Smooth muscle cell (in vitro differentiated cells): ENCODE results near the gene COL19A1. TPM values are rescaled to one million over a fixed set of nuclear protein-coding genes. Genes with fewer than 3 reads are reported as not detected.

ENCODE experiments used
- DNase-seq: peaks from one replicate; lab custom pipeline; 2025; ENCODE audit not compliant: unreplicated experiment; lab: John Stamatoyannopoulos, UW
- H2AFZ ChIP-seq: fragments of 200-600 bp; sonication (generic); 2 replicates; pipeline ENCODE4 v1.6.0; 2016; ENCODE audit warnings: antibody characterized with exemption, low read depth, mild to moderate bottlenecking
- H3F3A ChIP-seq: fragments of 200-600 bp; sonication (generic); 2 replicates; pipeline ENCODE4 v1.6.0; 2017; ENCODE audit warnings: antibody characterized with exemption, low read depth
- H3K27ac ChIP-seq: fragments of 200-600 bp; sonication (generic); 2 replicates; pipeline ENCODE4 v1.5.1; 2016; ENCODE audit warnings: low read depth, mild to moderate bottlenecking
- H3K27me3 ChIP-seq: fragments of 200-600 bp; sonication (generic); 2 replicates; pipeline ENCODE4 v1.6.1; 2016; ENCODE audit warnings: low read depth, mild to moderate bottlenecking
- H3K36me3 ChIP-seq: fragments of 200-600 bp; sonication (generic); 2 replicates; pipeline ENCODE4 v1.5.1; 2016; ENCODE audit warnings: low read depth
- H3K4me1 ChIP-seq: fragments of 200-600 bp; sonication (generic); 2 replicates; pipeline ENCODE4 v1.5.1; 2016; ENCODE audit warnings: low read depth
- H3K4me2 ChIP-seq: fragments of 200-600 bp; sonication (generic); 2 replicates; pipeline ENCODE4 v1.6.0; 2016; ENCODE audit warnings: mild to moderate bottlenecking
- H3K4me3 ChIP-seq: fragments of 200-600 bp; sonication (generic); 2 replicates; pipeline ENCODE4 v1.5.1; 2016; ENCODE audit warnings: mild to moderate bottlenecking
- H3K79me2 ChIP-seq: fragments of 200-600 bp; sonication (generic); 2 replicates; pipeline ENCODE4 v1.6.0; 2016; ENCODE audit warnings: low read depth, mild to moderate bottlenecking
- H3K9ac ChIP-seq: fragments of 200-600 bp; sonication (generic); 2 replicates; pipeline ENCODE4 v1.6.0; 2016; ENCODE audit warnings: low read depth
- H3K9me3 ChIP-seq: fragments of 200-600 bp; sonication (generic); replicated peaks from 2 replicates; pipeline ENCODE4 v1.5.1; 2016; ENCODE audit warnings: low read depth
- H4K20me1 ChIP-seq: fragments of 200-600 bp; sonication (generic); 2 replicates; pipeline ENCODE4 v1.6.0; 2016; ENCODE audit warnings: low read depth
- CTCF ChIP-seq: fragments of 200-600 bp; sonication (generic); IDR thresholded peaks from 2 replicates; pipeline ENCODE4 v1.5.1; 2017; ENCODE audit warnings: borderline replicate concordance, mild to moderate bottlenecking, antibody characterized with exemption; ENCODE audit not compliant: insufficient read depth, poor library complexity, severe bottlenecking
- WGBS: methylation state at CpG from one replicate; pipeline ENCODE4 v1.1.7; 2016; ENCODE audit warnings: low lambda C conversion rate; 5-methylcytosine and 5-hydroxymethylcytosine counted together
- polyA plus RNA-seq: library from polyadenylated mRNA; unstranded; fragments of >200 nt; fragmentation: Nextera tagmentation; extraction: Ambion mirVana; gene quantifications from 2 replicates; pipeline ENCODE4 v1.2.1, GENCODE V29; 2016
- total RNA-seq: library from RNA; depleted of rRNA; stranded (reverse); fragments of >200 nt; gene quantifications from 2 replicates; pipeline ENCODE4 v1.2.3, GENCODE V29; 2014

Gene COL19A1
- total and polyA plus RNA-seq, 2 experiments from 2014 or later = 0.55 to 1.6 TPM

GRCh38 chr6:70112716-70113115 lies 246.4 kb downstream of the COL19A1 start:
- H4K20me1 ChIP-seq = no peaks in the 10 kb centered on the region
- H3K9me3 ChIP-seq = no peaks in the 10 kb centered on the region
- 91% methylated on average over 5 of the region's 5 CpGs for whole genome bisulfite sequencing
- no peak overlapping the region for H3K27ac ChIP-seq
- H3F3A ChIP-seq = no peaks in the 10 kb centered on the region
- H3K4me3 ChIP-seq = no peak overlapping the region
- H3K4me2 ChIP-seq = no peak overlapping the region
- H3K79me2 ChIP-seq = no peaks in the 10 kb centered on the region
- TF ChIP-seq CTCF = no peak
- no peaks in the 10 kb centered on the region for H3K27me3 ChIP-seq
- H2AFZ ChIP-seq = no peak overlapping the region
- no peak overlapping the region for H3K9ac ChIP-seq
- no peaks in the 10 kb centered on the region for H3K36me3 ChIP-seq
- peaks cover 7% of the 10 kb centered on the region for H3K4me1 ChIP-seq
- DNase-seq = no peak

GRCh38 chr6:70113171-70113570 lies 246.8 kb downstream of the COL19A1 start:
- H3K79me2 ChIP-seq = no peaks in the 10 kb centered on the region
- H3K4me3 ChIP-seq = no peak overlapping the region

GRCh38 chr6:70118670-70119069 lies 252.3 kb downstream of the COL19A1 start:
- no peak for DNase-seq
- H3K4me3 ChIP-seq = no peak overlapping the region
- H3K36me3 ChIP-seq = no peaks in the 10 kb centered on the region
- WGBS = 79% methylated on average over 2 of the region's 2 CpGs
- no peaks in the 10 kb centered on the region for H3K79me2 ChIP-seq
- no peak overlapping the region for H3K4me2 ChIP-seq
- no peaks in the 10 kb centered on the region for H4K20me1 ChIP-seq
- no peaks in the 10 kb centered on the region for H3F3A ChIP-seq
- TF ChIP-seq CTCF = no peak
- H3K9me3 ChIP-seq = no peaks in the 10 kb centered on the region
- H2AFZ ChIP-seq = no peak overlapping the region
- H3K4me1 ChIP-seq = no peaks in the 10 kb centered on the region
- H3K27ac ChIP-seq = no peak overlapping the region
- no peaks in the 10 kb centered on the region for H3K27me3 ChIP-seq
- no peak overlapping the region for H3K9ac ChIP-seq

More at GRCh38 chr6:70113171-70113570, 246.8 kb downstream of the COL19A1 start:
- Histone ChIP-seq H3K4me1 (peaks cover 2% of the 10 kb centered on the region), H3K9me3 (no peaks in the 10 kb centered on the region), H3K27ac (no peak overlapping the region), H3K36me3 (no peaks in the 10 kb centered on the region), H3F3A (no peaks in the 10 kb centered on the region), H3K9ac (no peak overlapping the region), H2AFZ (no peak overlapping the region), H3K4me2 (no peak overlapping the region), H4K20me1 (no peaks in the 10 kb centered on the region), H3K27me3 (no peaks in the 10 kb centered on the region)
- no peak for TF ChIP-seq CTCF
- 90% methylated on average over 1 of the region's 1 CpG for WGBS
- DNase-seq = no peak

GRCh38 chr6:70119218-70119835 lies 253.0 kb downstream of the COL19A1 start:
- Histone ChIP-seq H3K27ac (no peak overlapping the region), H3K4me1 (no peaks in the 10 kb centered on the region), H3K4me3 (no peak overlapping the region), H3K36me3 (no peaks in the 10 kb centered on the region), H3K9me3 (no peaks in the 10 kb centered on the region), H3K9ac (no peak overlapping the region), H3F3A (no peaks in the 10 kb centered on the region), H4K20me1 (no peaks in the 10 kb centered on the region), H3K4me2 (no peak overlapping the region), H2AFZ (no peak overlapping the region), H3K79me2 (no peaks in the 10 kb centered on the region), H3K27me3 (no peaks in the 10 kb centered on the region)
- DNase-seq = no peak
- TF ChIP-seq CTCF = no peak
- 96% methylated on average over 7 of the region's 7 CpGs for WGBS
